Measurements from ENCODE around the gene SMYD2. TPM values are rescaled to one million over a fixed set of nuclear protein-coding genes. Genes with fewer than 3 reads are reported as not detected.

SMYD2 gene
- total and polyA plus RNA-seq, 10 of the 15 experiments (the other 5 are each of a cell fraction or from before 2014, with no cell fraction given) = 8.3 to 55.7 (median 26.4) TPM

GRCh38 chr1:214249651-214250050 is 31.3 kb upstream of the SMYD2 start:
- SMC1A ChIA-PET (ENCODE audit: uncharacterized antibody, unreplicated experiment) = no interaction called here
- FAIRE-seq = no peak
- in situ Hi-C loops (cut with MboI) = no loop called here

GRCh38 chr1:214251354-214251753 is 29.6 kb upstream of the SMYD2 start:
- no TSS peak for BruUV-seq (replicated peaks)
- DNase-seq (ENCODE audit: low read depth, low spot score) = no peak
- H3K9ac ChIP-seq (ENCODE audit: control insufficient read depth, insufficient read depth, low read length) = no peak overlapping the region
- H3K79me2 ChIP-seq (ENCODE audit: control insufficient read depth, insufficient read depth, low read length) = no peaks in the 10 kb centered on the region
- H3K4me2 ChIP-seq (ENCODE audit: control insufficient read depth, insufficient read depth) = no peak overlapping the region
- H4K20me1 ChIP-seq (ENCODE audit: control insufficient read depth, insufficient read depth) = no peaks in the 10 kb centered on the region
- no peak overlapping the region for H3K27ac ChIP-seq (ENCODE audit: control insufficient read depth, insufficient read depth)
- no peak overlapping the region for H2AFZ ChIP-seq (ENCODE audit: control insufficient read depth, low read depth, low read length)
- ChIA-PET CTCF (interaction anchor here (1.6 to 6.4 kb wide), 4 partner anchors 10 to 84 kb away, joined by 6 to 31 read pairs (median 21); no protein-coding TSS in a partner anchor), POLR2A (no interaction called here), SMC1A (ENCODE audit: uncharacterized antibody, unreplicated experiment) (interaction anchor here (2.5 to 14.0 kb wide), 2 partner anchors 10 to 77 kb away, joined by 13 to 323 read pairs; no protein-coding TSS in a partner anchor), RAD21 (ENCODE audit: unreplicated experiment) (no interaction called here)
- no peaks in the 10 kb centered on the region for H3K4me1 ChIP-seq (ENCODE audit: control insufficient read depth, insufficient read depth, low read length)
- FAIRE-seq = no peak
- intact Hi-C loops (cut with micrococcal nuclease; ENCODE audit: unreplicated experiment) (no loop called here), in situ Hi-C loops (cut with MboI) (no loop called here)
- 64% methylated on average over 2 of the region's 2 CpGs for WGBS (ENCODE audit: insufficient coverage, insufficient replicate concordance, low lambda C conversion rate, missing lambda C conversion rate)
- no peaks in the 10 kb centered on the region for H3K9me3 ChIP-seq (replicated peaks; ENCODE audit: control insufficient read depth, insufficient read depth, low read length)
- H3K27me3 ChIP-seq (replicated peaks in 1 of 2; ENCODE audit: control insufficient read depth in 2 of 2, insufficient read depth in 2 of 2, low read length in 1 of 2) = 0 out of 4 replicates have a peak, but pooled peaks cover 0 to 3% of the 10 kb centered on the region in 2 experiments
- no peak overlapping the region for H3K4me3 ChIP-seq
- no peaks in the 10 kb centered on the region for H3K36me3 ChIP-seq (ENCODE audit: control insufficient read depth in 2 of 2, insufficient read depth in 2 of 2, low read length in 1 of 2)
- TF ChIP-seq E2F8 (IDR thresholded peaks at IDR 0.05; ENCODE audit: low read depth, partially characterized antibody) = no peak
- TF ChIP-seq POU2F2 (IDR thresholded peaks at IDR 0.05; ENCODE audit: borderline replicate concordance, low read depth, low read length) = no peak
- no peak for TF ChIP-seq RAD21 (IDR thresholded peaks at IDR 0.05; ENCODE audit: insufficient read depth, low read depth, low read length)
- TF ChIP-seq TCF12 (IDR thresholded peaks at IDR 0.05; ENCODE audit: low read depth, low read length) = no peak
- TF ChIP-seq KLF5 (IDR thresholded peaks at IDR 0.05; ENCODE audit: partially characterized antibody) = no peak
- TF ChIP-seq MAX (IDR thresholded peaks at IDR 0.05; ENCODE audit: low read depth, low read length) = no peak
- TF ChIP-seq FOXM1 (IDR thresholded peaks at IDR 0.05; ENCODE audit: low read depth, low read length) = no peak
- TF ChIP-seq BCL11A (IDR thresholded peaks at IDR 0.05; ENCODE audit: low read depth, low read length) = no peak
- no peak for TF ChIP-seq BRCA1 (IDR thresholded peaks at IDR 0.05; ENCODE audit: low read depth, low read length)
- TF ChIP-seq SKIL (IDR thresholded peaks at IDR 0.05; ENCODE audit: low read depth, poor library complexity, severe bottlenecking) = no peak
- no peak for TF ChIP-seq BACH1 (IDR thresholded peaks at IDR 0.05; ENCODE audit: borderline replicate concordance)
- no peak for TF ChIP-seq IRF4 (IDR thresholded peaks at IDR 0.05; ENCODE audit: low read depth, low read length)
- no peak for TF ChIP-seq ZNF24 (IDR thresholded peaks at IDR 0.05)
- ATAC-seq = no peak

More at GRCh38 chr1:214249651-214250050, 31.3 kb upstream of the SMYD2 start:
- Histone ChIP-seq H3K4me2 (ENCODE audit: control insufficient read depth, insufficient read depth) (no peak overlapping the region), H3K9me3 (replicated peaks; ENCODE audit: control insufficient read depth, insufficient read depth, low read length) (no peaks in the 10 kb centered on the region), H3K4me1 (ENCODE audit: control insufficient read depth, insufficient read depth, low read length) (no peaks in the 10 kb centered on the region), H3K79me2 (ENCODE audit: control insufficient read depth, insufficient read depth, low read length) (no peaks in the 10 kb centered on the region), H4K20me1 (ENCODE audit: control insufficient read depth, insufficient read depth) (no peaks in the 10 kb centered on the region), H2AFZ (ENCODE audit: control insufficient read depth, low read depth, low read length) (no peak overlapping the region), H3K27me3 (replicated peaks in 1 of 2; ENCODE audit: control insufficient read depth in 2 of 2, insufficient read depth in 2 of 2, low read length in 1 of 2) (0 out of 4 replicates have a peak, but pooled peaks cover 0 to 1% of the 10 kb centered on the region in 2 experiments), H3K27ac (ENCODE audit: control insufficient read depth, insufficient read depth) (no peak overlapping the region), H3K36me3 (ENCODE audit: control insufficient read depth in 2 of 2, insufficient read depth in 2 of 2, low read length in 1 of 2) (no peaks in the 10 kb centered on the region), H3K9ac (ENCODE audit: control insufficient read depth, insufficient read depth, low read length) (no peak overlapping the region), H3K4me3 (no peak overlapping the region)
- ChIA-PET CTCF (interaction anchor here (0.6 to 6.4 kb wide), 4 partner anchors 12 to 82 kb away, joined by 3 to 31 read pairs (median 5); no protein-coding TSS in a partner anchor), POLR2A (no interaction called here), RAD21 (ENCODE audit: unreplicated experiment) (no interaction called here)
- no peak for TF ChIP-seq PAX5 (IDR thresholded peaks at IDR 0.05; ENCODE audit: borderline replicate concordance, low read depth, low read length)
- no peak for TF ChIP-seq IKZF1 (conservative IDR thresholded peaks at IDR 0.05)
- intact Hi-C loops (cut with micrococcal nuclease; ENCODE audit: unreplicated experiment) = no loop called here
- BruUV-seq (replicated peaks) = no TSS peak
- DNase-seq (ENCODE audit: low read depth, low spot score) = no peak
- WGBS (ENCODE audit: insufficient coverage, insufficient replicate concordance, low lambda C conversion rate, missing lambda C conversion rate) = 47% methylated on average over 14 of the region's 14 CpGs
- ATAC-seq = no peak

Data from GM12878 (cell line).